ENCODE data around the gene EME2. TPM values are rescaled to one million over a fixed set of nuclear protein-coding genes. Genes with fewer than 3 reads are reported as not detected.

The EME2 gene
- total and polyA plus RNA-seq, 2 of the 13 experiments (the other 11 are each of a cell fraction or from before 2014, with no cell fraction given): 4.4 to 7.6 TPM

DNA sequence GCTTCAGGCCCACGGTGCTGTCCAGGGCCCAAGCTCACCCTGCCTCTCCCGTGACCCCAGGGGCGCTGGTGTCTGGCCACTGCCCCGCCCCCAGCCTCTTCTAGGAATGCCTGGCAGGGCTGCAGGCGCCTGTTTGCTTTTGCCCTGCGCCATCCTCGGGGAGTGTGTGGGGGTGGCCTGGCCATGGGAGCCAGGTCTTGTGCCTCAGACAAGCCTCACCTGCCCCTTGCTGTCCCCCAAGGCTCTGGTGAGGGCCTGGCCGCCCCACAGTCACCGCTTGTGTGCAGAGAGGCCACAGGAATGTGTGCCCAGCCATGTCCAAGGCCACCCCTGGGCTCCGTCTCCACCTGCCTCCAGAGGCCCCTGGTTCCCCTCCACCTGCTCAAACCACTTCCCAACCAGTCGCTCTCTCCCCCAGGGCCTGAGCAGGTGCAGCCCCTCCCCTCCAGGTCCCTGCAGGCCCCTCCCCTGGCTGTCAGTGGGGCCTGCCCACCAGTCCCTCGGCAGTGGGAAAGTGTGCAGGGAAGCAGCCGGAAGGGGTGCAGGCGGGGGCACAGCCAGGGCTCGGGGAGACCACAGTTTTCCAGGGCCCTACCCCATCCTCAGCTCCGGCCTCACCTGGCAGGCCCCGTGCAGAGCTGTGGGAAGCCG is 21.7 kb downstream of the EME2 start (continued):
- TF ChIP-seq, protein P1, sequence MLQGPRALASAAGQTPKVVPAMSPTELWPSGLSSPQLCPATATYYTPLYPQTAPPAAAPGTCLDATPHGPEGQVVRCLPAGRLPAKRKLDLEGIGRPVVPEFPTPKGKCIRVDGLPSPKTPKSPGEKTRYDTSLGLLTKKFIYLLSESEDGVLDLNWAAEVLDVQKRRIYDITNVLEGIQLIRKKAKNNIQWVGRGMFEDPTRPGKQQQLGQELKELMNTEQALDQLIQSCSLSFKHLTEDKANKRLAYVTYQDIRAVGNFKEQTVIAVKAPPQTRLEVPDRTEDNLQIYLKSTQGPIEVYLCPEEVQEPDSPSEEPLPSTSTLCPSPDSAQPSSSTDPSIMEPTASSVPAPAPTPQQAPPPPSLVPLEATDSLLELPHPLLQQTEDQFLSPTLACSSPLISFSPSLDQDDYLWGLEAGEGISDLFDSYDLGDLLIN (CRISPR knock-in tag; IDR thresholded peaks at IDR 0.05; ENCODE audit: borderline replicate concordance): no peak
- TF ChIP-seq, protein P2, sequence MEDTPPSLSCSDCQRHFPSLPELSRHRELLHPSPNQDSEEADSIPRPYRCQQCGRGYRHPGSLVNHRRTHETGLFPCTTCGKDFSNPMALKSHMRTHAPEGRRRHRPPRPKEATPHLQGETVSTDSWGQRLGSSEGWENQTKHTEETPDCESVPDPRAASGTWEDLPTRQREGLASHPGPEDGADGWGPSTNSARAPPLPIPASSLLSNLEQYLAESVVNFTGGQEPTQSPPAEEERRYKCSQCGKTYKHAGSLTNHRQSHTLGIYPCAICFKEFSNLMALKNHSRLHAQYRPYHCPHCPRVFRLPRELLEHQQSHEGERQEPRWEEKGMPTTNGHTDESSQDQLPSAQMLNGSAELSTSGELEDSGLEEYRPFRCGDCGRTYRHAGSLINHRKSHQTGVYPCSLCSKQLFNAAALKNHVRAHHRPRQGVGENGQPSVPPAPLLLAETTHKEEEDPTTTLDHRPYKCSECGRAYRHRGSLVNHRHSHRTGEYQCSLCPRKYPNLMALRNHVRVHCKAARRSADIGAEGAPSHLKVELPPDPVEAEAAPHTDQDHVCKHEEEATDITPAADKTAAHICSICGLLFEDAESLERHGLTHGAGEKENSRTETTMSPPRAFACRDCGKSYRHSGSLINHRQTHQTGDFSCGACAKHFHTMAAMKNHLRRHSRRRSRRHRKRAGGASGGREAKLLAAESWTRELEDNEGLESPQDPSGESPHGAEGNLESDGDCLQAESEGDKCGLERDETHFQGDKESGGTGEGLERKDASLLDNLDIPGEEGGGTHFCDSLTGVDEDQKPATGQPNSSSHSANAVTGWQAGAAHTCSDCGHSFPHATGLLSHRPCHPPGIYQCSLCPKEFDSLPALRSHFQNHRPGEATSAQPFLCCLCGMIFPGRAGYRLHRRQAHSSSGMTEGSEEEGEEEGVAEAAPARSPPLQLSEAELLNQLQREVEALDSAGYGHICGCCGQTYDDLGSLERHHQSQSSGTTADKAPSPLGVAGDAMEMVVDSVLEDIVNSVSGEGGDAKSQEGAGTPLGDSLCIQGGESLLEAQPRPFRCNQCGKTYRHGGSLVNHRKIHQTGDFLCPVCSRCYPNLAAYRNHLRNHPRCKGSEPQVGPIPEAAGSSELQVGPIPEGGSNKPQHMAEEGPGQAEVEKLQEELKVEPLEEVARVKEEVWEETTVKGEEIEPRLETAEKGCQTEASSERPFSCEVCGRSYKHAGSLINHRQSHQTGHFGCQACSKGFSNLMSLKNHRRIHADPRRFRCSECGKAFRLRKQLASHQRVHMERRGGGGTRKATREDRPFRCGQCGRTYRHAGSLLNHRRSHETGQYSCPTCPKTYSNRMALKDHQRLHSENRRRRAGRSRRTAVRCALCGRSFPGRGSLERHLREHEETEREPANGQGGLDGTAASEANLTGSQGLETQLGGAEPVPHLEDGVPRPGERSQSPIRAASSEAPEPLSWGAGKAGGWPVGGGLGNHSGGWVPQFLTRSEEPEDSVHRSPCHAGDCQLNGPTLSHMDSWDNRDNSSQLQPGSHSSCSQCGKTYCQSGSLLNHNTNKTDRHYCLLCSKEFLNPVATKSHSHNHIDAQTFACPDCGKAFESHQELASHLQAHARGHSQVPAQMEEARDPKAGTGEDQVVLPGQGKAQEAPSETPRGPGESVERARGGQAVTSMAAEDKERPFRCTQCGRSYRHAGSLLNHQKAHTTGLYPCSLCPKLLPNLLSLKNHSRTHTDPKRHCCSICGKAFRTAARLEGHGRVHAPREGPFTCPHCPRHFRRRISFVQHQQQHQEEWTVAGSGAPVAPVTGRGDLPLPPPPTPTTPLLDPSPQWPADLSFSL (CRISPR knock-in tag; IDR thresholded peaks at IDR 0.05): no peak
- TF ChIP-seq, protein P3, sequence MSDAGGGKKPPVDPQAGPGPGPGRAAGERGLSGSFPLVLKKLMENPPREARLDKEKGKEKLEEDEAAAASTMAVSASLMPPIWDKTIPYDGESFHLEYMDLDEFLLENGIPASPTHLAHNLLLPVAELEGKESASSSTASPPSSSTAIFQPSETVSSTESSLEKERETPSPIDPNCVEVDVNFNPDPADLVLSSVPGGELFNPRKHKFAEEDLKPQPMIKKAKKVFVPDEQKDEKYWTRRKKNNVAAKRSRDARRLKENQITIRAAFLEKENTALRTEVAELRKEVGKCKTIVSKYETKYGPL (CRISPR knock-in tag; IDR thresholded peaks at IDR 0.05): no peak
- TF ChIP-seq, protein P4, sequence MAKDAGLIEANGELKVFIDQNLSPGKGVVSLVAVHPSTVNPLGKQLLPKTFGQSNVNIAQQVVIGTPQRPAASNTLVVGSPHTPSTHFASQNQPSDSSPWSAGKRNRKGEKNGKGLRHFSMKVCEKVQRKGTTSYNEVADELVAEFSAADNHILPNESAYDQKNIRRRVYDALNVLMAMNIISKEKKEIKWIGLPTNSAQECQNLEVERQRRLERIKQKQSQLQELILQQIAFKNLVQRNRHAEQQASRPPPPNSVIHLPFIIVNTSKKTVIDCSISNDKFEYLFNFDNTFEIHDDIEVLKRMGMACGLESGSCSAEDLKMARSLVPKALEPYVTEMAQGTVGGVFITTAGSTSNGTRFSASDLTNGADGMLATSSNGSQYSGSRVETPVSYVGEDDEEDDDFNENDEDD (CRISPR knock-in tag; IDR thresholded peaks at IDR 0.05; ENCODE audit: borderline replicate concordance): no peak
- peak; percentile 42; the same call in 1 of the 2 replicates for TF ChIP-seq RAD21 (CRISPR knock-in tag; IDR thresholded peaks at IDR 0.05)
- TF ChIP-seq ADNP (CRISPR knock-in tag; IDR thresholded peaks at IDR 0.05): no peak
- TF ChIP-seq, protein P5, sequence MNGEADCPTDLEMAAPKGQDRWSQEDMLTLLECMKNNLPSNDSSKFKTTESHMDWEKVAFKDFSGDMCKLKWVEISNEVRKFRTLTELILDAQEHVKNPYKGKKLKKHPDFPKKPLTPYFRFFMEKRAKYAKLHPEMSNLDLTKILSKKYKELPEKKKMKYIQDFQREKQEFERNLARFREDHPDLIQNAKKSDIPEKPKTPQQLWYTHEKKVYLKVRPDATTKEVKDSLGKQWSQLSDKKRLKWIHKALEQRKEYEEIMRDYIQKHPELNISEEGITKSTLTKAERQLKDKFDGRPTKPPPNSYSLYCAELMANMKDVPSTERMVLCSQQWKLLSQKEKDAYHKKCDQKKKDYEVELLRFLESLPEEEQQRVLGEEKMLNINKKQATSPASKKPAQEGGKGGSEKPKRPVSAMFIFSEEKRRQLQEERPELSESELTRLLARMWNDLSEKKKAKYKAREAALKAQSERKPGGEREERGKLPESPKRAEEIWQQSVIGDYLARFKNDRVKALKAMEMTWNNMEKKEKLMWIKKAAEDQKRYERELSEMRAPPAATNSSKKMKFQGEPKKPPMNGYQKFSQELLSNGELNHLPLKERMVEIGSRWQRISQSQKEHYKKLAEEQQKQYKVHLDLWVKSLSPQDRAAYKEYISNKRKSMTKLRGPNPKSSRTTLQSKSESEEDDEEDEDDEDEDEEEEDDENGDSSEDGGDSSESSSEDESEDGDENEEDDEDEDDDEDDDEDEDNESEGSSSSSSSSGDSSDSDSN (CRISPR knock-in tag; IDR thresholded peaks at IDR 0.05): peak; percentile 80
- TF ChIP-seq HOXD1 (CRISPR knock-in tag; IDR thresholded peaks at IDR 0.05): no peak
- no peak for TF ChIP-seq ZC3H13 (CRISPR knock-in tag; IDR thresholded peaks at IDR 0.05)
- peak; percentile 66; the same call in 1 of the 2 replicates for TF ChIP-seq ZNF782 (CRISPR knock-in tag; IDR thresholded peaks at IDR 0.05; ENCODE audit: borderline replicate concordance)
- TF ChIP-seq, protein P6, sequence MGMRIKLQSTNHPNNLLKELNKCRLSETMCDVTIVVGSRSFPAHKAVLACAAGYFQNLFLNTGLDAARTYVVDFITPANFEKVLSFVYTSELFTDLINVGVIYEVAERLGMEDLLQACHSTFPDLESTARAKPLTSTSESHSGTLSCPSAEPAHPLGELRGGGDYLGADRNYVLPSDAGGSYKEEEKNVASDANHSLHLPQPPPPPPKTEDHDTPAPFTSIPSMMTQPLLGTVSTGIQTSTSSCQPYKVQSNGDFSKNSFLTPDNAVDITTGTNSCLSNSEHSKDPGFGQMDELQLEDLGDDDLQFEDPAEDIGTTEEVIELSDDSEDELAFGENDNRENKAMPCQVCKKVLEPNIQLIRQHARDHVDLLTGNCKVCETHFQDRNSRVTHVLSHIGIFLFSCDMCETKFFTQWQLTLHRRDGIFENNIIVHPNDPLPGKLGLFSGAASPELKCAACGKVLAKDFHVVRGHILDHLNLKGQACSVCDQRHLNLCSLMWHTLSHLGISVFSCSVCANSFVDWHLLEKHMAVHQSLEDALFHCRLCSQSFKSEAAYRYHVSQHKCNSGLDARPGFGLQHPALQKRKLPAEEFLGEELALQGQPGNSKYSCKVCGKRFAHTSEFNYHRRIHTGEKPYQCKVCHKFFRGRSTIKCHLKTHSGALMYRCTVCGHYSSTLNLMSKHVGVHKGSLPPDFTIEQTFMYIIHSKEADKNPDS (CRISPR knock-in tag; IDR thresholded peaks at IDR 0.05): no peak
- no peak for TF ChIP-seq XBP1 (CRISPR knock-in tag; IDR thresholded peaks at IDR 0.05)
- no peak for TF ChIP-seq ZNF879 (CRISPR knock-in tag; IDR thresholded peaks at IDR 0.05)
- no peak for TF ChIP-seq SOX13 (IDR thresholded peaks at IDR 0.05)
- TF ChIP-seq SOX13 (CRISPR knock-in tag; conservative IDR thresholded peaks at IDR 0.05 in 1 of 2, IDR thresholded peaks at IDR 0.05 in 1 of 2): peak in 1 of 2 experiments; percentile 45; a peak in 2 of 4 replicates

All from HepG2 (cell line).